Stimulated activated CD4-positive, alpha-beta T cell treated with anti-CD3 and anti-CD28 coated beads, Interleukin-4, amount 100 ng/mL, for 1 hour (primary cell): ENCODE data around the gene CDC14B.
"Not testable (repeated sequence)": the region's sequence is repeated elsewhere in the genome, so short reads cannot be mapped to it uniquely, and the experiment has no call there.

Source experiments
- DNase-seq: peaks from one replicate; pipeline ENCODE4 v3.0.0-alpha.2; 2020

Gene CDC14B

GRCh38 chr9:96532173-96532572, 87.5 kb downstream of the CDC14B start:
- DNase-seq, result no peak

DNA sequence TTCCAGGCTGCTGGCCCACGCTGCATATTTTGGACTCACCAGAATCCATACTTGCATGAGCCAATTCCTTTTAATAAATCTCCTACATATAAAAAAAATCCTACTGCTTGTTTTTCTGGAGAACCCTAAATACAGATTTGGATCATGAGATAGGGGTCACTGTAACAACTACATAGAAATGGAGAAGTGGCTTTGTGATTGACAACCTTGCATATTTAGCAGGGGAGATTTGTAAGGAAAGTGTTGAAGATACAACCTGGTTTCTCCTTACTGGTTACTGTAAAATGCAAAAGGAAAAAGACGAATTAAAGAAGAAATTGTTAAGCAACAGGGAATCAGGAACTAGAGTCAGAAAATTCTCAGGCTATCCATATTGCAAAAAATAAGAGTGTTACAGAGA, 94.9 kb downstream of the CDC14B start:
- DNase-seq, result no peak

DNA sequence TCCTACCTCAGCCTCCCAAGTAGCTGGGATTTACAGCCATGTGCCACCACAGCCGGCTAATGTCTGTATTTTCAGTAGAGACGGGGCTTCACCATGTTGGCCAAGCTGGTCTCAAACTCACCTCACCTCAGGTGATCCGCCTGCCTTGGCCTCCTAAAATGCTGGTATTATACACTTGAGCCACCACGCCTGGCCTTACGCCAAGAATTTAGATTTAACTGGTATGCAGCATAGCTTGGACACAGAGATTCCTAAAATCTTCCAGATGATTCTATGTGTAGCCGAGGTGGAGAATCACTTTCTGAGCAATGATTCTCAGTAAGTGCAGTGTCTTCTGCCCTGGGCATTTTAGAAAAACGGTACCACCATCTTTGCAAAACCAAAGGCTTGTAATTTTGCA, 95.6 kb downstream of the CDC14B start:
- no peak for DNase-seq

DNA sequence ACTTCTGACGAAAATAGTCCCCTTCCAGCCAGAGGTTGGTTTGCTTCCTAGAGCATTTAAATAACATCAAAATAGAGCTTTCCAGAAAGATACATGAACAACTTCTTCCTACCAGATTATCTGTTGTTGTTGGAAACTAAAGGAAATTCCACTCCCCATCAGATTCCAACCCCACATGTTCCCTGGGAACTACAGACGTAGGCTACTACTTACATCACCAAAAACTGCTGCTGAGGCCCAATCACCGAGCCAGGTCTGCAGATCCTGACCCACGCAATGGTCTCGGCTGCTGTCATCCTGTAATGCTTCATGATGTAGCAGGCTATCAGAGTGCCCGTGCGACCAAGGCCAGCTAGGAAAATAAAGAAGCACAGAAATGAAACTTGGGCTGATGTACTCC, 96.3 kb downstream of the CDC14B start:
- DNase-seq, result no peak

GRCh38 chr9:96522366-96522765, 97.3 kb downstream of the CDC14B start:
- no peak for DNase-seq

GRCh38 chr9:96519787-96520186, 99.9 kb downstream of the CDC14B start:
- DNase-seq, result no peak

- DNase-seq, result no peak
Measured at GRCh38 chr9:96519095-96519494, 100.5 kb downstream of the CDC14B start.

DNA sequence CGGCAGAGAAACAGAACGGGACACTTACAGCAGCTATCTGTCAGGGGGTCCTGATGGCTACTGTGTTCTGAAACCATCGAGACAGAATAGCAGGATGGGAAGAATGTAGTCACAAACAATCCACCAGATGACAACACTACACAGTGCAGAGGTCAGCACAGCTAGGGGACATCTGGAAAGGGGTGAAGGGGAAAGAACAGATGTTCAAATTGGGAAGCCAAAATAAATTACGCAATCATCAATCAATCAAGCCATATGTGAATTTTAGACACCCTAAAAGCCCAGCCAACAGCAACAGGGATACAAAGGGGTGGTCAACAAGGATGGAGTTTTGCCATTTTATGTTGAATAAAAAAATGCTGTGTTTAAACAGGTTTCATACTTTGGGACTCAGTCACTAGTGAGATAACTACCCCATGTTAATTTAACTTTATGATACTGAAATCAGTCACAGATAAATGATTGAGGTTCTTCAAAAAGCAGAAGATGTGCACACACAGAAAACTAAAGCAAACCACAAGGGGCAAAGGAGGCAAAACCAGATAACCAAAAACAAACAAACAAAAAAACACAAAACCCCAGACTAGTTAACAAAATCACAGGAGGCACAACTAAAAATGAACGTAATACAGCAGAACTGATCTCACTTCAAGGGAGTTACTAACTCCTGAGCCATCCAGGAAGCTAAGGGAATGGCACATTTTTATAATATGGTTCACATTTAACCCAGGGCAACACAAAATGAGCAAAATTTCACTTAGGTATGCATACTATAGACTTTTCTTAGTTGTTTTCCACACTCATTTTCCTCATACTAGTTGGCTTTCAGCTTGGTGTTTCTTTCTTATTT, 103.8 kb downstream of the CDC14B start:
- no peak for DNase-seq

DNA sequence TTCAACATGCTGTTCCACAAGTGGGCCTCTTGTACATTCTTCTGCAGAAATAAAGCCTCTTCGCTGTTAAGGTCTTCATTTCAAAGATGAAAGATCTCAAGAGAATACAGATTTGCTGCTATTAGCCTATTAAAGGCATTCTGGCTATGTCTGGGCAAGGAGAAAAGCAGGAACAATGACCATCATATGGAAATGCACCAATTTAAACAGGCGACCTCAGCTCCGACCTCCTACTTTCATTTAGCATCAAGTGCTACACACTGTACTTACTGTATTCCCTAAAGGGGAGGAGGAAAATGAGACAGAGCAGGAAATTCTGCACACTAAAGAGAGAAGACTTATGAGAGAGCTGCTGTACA, 104.9 kb downstream of the CDC14B start:
- no peak for DNase-seq

DNA sequence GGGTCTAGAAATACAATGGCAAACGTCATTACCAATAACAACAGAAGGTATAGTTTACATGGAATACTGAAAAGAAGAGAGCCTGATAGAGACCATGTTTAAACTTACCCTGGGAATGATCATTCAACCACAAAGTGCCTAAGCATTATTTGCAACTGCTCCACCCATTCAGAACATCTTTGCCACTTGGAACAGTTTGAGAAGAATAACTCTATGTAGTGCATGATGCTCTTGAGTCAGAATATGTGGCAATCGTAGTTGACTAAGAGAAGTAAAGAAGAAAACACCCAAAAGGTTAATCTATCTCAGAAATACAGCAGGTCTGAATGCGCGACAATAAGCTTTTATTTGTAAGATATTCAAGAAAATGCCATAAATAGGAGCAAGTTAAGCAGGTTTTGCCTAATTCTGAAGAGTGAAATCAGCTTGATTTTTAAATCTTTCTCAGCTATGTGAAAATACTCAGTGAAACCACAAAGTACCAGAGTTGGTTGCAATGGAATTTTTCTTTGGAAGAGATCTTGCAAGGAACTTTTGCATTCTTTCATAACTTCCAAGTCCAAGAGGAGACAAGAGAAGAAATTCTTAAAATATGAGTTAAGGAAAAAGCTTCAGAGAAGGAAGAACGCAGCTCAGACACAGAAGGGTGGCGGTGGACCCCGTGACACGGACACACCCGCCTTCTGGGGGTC, 105.4 kb downstream of the CDC14B start:
- no peak for DNase-seq

GRCh38 chr9:96513622-96514021, 106.0 kb downstream of the CDC14B start:
- no peak for DNase-seq

- DNase-seq, result no peak
Measured at GRCh38 chr9:96512240-96512639, 107.4 kb downstream of the CDC14B start.

- no peak for DNase-seq
Measured at GRCh38 chr9:96510258-96510657, 109.4 kb downstream of the CDC14B start.

DNA sequence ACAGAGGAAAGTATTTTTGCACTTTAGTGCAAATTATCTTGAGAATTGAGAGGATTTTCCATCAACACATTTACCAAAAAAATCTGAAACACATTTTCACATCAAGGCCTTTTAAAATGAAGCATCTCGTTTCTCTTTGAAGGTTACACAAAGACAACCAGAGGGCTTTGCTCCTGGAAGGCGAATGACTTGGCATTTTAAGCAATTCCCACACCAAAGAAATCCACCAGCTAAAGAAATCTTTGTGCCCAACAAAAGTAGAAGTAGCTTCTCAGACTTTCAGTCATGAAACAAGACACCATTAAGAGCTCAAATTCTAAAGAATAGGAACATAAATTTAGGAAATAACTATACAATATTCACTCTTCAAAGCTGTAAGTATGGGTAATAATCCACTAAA, 109.8 kb downstream of the CDC14B start:
- no peak for DNase-seq

GRCh38 chr9:96509026-96509425, 110.6 kb downstream of the CDC14B start:
- DNase-seq, result no peak

GRCh38 chr9:96508227-96508940, 111.3 kb downstream of the CDC14B start:
- DNase-seq, result no peak

DNA sequence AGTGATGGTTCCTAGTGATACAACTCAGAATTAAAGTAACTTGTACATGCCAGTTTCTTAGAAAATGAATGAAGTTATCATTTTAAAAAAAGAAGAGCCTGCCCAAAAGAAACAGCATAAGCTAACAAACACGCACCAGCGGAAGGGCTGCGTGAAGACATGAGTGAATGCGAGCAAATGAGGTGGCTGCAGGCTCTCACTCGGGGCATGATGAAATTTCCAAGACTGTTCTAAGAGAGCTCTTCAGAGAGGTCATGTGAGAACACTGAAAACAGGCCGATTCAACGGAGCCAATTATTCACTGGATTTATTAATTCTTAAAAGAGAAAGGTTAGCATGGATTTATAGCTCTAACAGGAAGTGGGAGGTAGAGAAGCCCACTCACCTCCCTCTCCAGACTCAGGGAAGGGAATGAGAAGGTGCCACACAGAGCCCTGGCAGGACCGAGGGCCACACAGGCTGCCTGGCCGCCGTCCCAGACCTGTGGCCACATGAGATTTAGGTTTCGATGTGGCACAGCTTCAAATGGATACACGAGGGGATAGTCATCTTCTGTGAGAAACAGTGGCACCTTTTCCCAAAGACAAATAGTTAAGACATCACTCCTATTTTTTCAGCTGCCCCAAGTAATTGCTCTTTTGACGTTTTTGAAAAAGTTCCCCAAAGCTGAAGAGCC, 114.2 kb downstream of the CDC14B start:
- DNase-seq, result no peak

GRCh38 chr9:96503918-96504317, 115.7 kb downstream of the CDC14B start:
- DNase-seq, result no peak

DNA sequence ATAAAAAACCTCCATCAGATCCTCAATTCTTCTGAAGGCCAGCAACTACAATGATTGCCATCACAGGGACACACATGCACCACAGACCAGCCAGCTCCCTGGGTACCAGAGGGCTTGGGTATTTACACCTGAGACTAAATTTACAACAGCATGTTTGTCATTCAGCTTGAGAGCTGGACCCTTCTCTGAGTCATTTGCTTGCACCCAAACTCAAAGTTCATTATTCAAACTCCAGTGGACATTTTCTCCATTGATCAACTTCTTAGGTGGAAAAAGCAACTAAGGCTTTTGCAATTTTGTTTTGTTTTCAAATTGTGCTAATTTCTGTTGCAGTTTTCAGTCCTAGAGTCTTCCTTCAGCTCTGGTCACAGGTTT, 116.3 kb downstream of the CDC14B start:
- not testable (repeated sequence) for DNase-seq

DNA sequence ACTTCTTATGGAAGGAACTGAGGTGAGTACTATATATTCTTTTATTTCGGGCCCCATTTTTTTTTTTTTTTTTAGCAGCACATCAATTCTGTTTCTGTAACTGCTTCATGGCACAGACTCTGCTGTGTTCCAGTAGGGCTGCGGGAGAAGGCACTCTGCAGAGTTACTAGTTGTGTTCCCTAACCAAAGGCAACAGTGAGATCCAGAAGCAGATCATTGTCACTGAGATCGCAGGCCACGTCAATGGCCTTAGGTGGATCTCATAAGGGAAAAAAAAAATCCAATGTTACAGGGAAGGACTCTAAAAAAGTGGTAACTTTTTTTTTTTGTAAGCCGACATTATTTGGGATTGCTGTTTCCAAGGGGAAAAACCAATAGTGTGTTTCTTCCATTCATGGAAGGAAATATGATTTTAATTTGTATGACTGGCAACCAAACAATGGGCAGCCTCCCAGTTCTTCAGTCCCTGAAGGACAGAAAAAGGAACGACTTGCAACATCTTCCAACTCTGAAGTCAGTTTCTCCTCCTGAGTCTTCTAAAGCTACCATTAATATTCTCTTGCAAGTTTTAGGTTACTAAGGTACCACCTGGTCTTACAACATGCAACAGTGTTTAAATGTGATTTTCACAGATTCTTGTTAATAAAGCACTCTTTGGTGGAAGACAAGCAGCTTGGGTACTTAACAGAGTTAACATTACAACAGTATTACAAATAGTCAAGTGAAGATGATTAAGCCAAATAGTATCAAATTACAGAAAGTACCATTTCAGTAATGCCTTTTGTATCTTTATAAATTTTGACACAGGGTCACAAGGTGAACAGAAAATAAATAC, 116.9 kb downstream of the CDC14B start:
- DNase-seq, result no peak

DNA sequence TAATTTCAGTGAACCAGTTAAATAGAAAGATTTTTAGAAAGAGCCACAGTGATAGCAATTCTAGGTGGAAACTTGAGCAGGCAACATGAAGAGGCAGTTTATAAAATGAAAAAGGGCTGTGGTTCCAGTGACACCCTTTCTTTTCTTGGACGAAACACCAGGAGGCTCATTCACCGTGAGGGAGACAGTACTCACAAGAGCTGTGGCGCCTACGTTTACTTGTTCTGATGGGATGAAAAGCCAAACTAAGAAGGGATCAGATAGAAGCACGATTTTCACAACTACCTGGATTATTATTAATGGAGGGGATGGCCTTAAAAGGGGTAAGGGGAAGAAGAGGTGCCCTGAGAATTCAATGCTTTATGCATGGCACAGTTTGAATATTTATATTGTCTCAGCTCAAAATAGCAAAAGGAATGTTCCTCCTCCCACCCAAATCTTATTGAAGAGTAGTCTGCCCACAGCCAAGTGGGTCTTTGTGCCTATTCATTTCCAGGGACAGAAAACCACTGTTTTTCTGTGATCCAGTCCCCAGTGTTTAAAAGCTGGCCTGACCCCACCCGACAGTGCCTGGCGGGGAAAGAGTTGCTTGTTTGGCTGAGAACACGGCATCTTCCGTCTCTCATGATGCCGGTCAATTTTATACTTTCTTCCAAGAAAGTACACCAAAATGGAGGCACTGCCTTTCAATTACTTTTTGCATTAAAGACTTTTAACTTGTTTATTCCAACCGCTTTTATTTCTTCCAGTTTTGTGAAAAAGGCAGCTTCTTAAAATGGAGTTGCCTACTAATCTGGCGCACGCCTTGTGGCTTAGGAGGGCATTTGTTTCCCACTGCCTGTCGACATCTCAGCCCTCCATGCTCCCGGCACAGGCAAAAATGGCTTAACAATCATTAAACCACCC, 117.8 kb downstream of the CDC14B start:
- DNase-seq, result no peak
